ENCODE data around the gene EIF2S2. TPM values are rescaled to one million over a fixed set of nuclear protein-coding genes. Genes with fewer than 3 reads are reported as not detected.
A peak's percentile ranks its signal among the peaks of the same experiment; 100 is the strongest.

Gene EIF2S2
- total and polyA plus RNA-seq, 2 experiments from 2014 or later: 124 to 194 TPM

GRCh38 chr20:34110025-34110744, 1.9 kb downstream of the EIF2S2 start:
- Histone ChIP-seq H3K4me1 (ENCODE audit: insufficient read depth) (peaks cover 17% of the 10 kb centered on the region), H3K4me2 (peak overlapping the region; percentile 95), H4K20me1 (replicated peaks; ENCODE audit: insufficient read depth) (peaks cover 57% of the 10 kb centered on the region), H3K4me3 (peak overlapping the region; percentile 89), H3K27ac (ENCODE audit: low read depth) (no peak overlapping the region), H3K27me3 (ENCODE audit: insufficient read depth) (no peaks in the 10 kb centered on the region), H2AFZ (no peak overlapping the region), H3K36me3 (ENCODE audit: insufficient read depth) (peaks cover 24% of the 10 kb centered on the region), H3K79me2 (replicated peaks; ENCODE audit: insufficient read depth) (peaks cover 68% of the 10 kb centered on the region), H3F3A (replicated peaks; ENCODE audit: low read depth) (no peaks in the 10 kb centered on the region; the same call in none of the 2 replicates), H3K9me2 (ENCODE audit: insufficient read depth) (no peaks in the 10 kb centered on the region)
- H3K36me3 Mint-ChIP-seq (ENCODE audit: low read depth): peaks cover 58% of the 10 kb centered on the region
- no peaks in the 10 kb centered on the region for H3K9me3 Mint-ChIP-seq
- no peak for DNase-seq (ENCODE audit: low spot score)
- H3K4me1 Mint-ChIP-seq: peaks cover 24% of the 10 kb centered on the region
- ATAC-seq: no peak
- TF ChIP-seq EZH2 (IDR thresholded peaks at IDR 0.05; ENCODE audit: low read depth, unreplicated experiment) (no peak), EZH2phosphoT487 (IDR thresholded peaks at IDR 0.05; ENCODE audit: unreplicated experiment) (no peak), STAT1 (IDR thresholded peaks at IDR 0.05; ENCODE audit: unreplicated experiment) (no peak), ZNF462 (CRISPR knock-in tag; IDR thresholded peaks at IDR 0.05) (no peak), NANOG (IDR thresholded peaks at IDR 0.05; ENCODE audit: borderline replicate concordance) (no peak), CREB1 (CRISPR knock-in tag; IDR thresholded peaks at IDR 0.05; ENCODE audit: low read depth) (no peak), ZNF114 (CRISPR knock-in tag; IDR thresholded peaks at IDR 0.05) (no peak), JUNB (IDR thresholded peaks at IDR 0.05; ENCODE audit: unreplicated experiment) (no peak)
- peak overlapping the region; percentile 97 for H3K4me3 Mint-ChIP-seq
- peaks cover 18% of the 10 kb centered on the region for H3K27me3 Mint-ChIP-seq (ENCODE audit: insufficient read depth, low read depth, poor library complexity)
- peak overlapping the region; percentile 99 for H3K27ac Mint-ChIP-seq
